DMS153 treated with DMSO at 0.1 percent for 48 hours (cell line): Measurements from ENCODE around the gene SNCA.

Source experiments
- DNase-seq: peaks from one replicate; lab custom pipeline; 2025; ENCODE audit not compliant: unreplicated experiment; lab: John Stamatoyannopoulos, UW

SNCA gene

DNA sequence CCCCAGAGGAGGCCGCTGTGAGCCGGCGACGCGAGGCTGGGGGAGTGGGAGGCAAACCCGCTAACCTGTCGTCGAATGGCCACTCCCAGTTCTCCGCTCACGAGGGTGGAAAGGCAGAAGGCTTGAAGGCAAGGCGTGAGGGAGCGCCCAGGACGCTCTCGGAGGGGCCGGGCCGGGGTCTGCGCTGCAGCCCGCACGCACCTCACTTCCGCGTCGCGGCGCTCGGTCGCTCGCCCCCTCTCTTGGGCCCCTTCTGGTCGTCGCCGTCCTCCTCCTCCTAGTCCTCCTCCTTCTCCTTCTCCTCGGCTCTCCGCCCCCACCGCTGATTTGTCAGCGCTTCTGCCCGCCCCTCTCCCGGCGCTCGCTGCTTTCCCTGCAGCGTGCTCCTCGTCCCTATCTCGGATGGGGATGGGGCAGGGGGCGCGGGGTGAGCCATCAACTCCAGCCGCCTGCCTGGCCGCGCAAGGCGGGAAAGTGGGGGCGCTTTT lies at the start of gene SNCA:
TSS of gene SNCA (minus strand) at position 265 of the 488 bp plus-strand sequence. CDS start 1,494 bp downstream, outside the sequence.
- peak; percentile 48 for DNase-seq

GRCh38 chr4:89879215-89879614 lies 42.3 kb upstream of the SNCA start:
- no peak for DNase-seq

- no peak for DNase-seq
Measured at GRCh38 chr4:89878611-89879010, 41.6 kb upstream of the SNCA start.

- no peak for DNase-seq
Measured at GRCh38 chr4:89876548-89876947, 39.6 kb upstream of the SNCA start.

DNA sequence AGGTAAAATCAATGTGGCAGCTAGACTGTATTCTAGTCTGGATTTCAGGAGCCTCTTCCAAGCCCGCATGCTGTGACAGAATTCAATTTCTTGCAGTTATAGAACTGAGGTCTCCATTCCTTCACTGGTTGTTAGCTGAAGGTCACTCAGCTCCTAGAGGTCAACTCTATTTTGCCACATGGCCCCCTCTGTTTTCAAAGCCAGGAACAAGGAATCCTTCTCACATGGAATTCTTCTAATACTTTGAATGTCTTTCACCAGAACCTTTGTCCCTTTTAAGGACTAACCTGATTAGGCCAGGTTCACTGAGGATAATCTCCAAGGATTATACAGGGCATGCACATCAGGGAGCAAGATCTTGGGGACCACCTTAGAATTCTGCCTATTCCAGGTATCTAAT lies 34.2 kb upstream of the SNCA start:
- no peak for DNase-seq

GRCh38 chr4:89868999-89869589 lies 32.1 kb upstream of the SNCA start:
- no peak for DNase-seq

DNA sequence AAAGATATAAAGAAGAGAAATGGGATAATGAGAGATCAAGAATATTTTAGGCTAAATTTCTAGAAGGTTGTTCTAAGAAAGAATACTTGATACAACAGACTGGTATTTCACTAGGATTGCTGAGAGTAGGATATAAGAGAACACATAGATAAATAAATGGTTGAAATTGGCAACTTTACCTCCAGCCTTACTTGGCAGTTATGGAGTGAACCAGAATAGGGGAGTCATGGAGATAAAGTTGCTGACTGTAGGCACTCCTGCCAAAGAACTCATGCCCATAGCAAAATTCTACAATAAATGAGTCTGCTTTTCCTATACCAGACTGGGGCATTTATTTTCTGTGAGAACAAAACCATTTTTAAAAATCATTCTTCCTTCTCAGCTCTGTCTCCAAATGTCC lies 31.3 kb upstream of the SNCA start:
- DNase-seq: no peak

DNA sequence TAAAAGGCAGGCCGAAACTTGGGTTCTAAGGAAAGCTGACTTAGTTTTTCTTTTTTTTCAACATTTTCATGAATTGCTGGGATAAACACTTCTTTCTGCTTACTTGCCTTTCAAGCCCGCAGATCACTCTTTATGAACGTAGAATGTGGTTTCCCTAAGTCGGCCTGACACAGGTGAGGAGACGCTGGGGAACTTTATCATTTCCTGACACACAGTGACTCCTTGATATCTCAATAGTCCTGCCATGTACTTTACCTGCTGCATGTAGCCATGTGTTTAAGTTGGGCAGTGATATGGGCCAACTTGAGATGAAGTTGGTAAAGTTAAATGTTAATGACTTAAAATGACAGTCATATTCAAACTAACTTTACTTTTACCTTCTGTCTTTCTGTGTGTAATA lies 26.6 kb upstream of the SNCA start:
- DNase-seq: no peak

- DNase-seq: no peak
Measured at GRCh38 chr4:89860971-89861370, 24.0 kb upstream of the SNCA start.

- no peak for DNase-seq
Measured at GRCh38 chr4:89855236-89855635, 18.3 kb upstream of the SNCA start.

- peak; percentile 45 for DNase-seq
Measured at GRCh38 chr4:89847571-89848325, 10.8 kb upstream of the SNCA start.

DNA sequence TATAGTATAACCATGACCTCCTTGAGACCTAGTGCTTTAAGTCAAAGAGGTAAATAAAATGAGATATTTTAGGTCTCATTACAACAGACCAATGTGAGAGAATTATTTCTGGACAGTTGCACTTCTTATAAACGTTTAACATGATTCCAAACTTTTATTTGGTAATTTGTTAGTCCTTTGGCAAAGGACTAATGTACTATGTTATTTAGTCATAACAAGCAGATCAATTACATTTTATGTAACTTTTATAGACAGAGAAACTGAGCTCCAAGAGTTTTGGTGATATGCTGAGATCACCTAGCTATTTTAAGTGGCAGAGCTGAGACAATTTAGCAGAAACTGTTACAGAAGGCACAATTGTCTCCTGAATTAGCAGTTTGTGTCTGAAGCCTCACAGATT lies 2.6 kb upstream of the SNCA start:
- DNase-seq: no peak

DNA sequence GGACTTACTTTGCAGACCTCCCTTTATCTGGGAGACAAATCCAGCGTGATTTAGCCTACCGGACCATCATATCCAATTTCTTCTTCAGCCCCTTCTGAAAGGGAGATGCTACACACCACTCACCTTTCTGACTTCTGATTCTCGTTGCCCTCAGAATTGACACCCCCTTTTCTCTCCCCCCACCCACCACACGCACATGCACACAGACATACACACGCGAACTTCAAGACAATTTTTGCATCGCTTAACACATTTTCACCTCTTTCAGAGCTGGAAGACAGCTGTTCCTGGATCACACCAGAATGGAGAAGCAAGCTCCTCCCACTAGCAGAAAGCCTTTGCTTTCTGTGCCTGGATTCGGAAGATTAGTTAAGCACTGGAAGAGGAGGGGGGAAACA lies 1.0 kb upstream of the SNCA start:
- peak; percentile 2 for DNase-seq

GRCh38 chr4:89837385-89837992 lies 528 bp upstream of the SNCA start:
- DNase-seq: peak; percentile 17

DNA sequence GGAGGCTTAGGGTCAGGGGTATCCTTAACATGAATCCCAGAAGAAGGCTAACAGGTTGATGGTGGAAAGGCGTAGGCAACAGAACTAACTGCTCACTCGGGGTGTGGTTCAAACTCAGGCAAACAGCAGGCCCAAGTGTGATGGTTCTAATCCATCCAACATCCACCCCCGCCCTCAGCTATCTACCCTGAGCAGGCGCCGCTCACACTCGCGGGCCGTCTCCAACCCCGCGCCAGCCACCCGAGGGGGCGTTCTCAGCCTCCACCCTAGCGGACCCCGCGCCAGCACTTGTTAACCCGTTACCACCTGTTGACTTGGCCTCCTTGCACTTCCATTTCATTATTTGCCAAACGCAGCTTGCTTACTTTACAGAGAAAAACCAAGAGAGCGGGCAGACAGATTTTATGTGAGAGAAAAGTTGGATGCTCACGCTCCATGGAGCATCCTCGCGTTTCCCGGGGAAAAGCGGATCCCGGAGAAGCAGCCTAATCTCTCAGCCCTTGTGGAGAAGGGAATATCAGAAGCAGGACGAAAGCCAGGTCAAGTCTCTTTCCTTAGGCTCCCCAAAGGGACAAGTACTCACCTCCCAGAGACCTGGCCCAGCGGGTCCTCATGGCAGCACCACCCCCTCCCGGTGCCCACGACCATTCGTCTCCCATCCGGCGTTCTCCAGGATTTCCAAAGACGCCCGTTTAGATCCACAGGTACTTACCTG lies 773 bp downstream of the SNCA start:
- DNase-seq: no peak

- DNase-seq: no peak
Measured at GRCh38 chr4:89835413-89835812, 1.5 kb downstream of the SNCA start.

DNA sequence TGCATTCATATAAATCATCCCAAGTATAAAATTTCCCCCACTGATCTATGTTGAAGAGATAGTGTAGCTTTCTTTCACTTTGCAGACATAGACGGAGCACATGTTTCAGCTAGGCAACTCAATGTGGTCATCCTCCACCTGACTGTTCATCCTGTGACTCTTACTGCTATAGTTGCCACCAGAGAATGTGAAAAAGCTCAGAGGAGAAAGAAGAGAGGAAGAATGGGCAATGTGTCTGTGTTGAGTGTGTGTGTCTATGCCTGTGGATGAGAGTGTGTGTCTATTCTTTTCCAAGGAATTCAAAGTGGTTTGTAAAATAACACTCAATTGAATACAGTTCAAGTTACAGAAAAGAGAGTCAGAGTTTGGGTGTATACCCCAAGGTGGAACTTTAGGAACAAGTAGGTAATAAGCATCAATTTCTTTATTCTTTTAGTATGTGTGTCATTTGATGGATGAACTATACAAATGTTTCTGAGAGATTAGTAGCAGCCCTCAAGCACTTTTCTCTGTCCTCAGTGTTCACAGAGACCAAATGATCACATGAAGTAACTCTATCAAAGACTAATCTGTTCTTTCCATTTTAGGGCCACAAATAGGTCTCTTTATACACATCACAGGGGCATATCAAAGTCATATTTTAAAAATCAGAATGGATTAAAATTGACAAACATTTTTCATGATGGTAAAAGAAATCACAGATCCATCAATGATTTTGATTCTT lies 2.3 kb downstream of the SNCA start:
- DNase-seq: no peak

DNA sequence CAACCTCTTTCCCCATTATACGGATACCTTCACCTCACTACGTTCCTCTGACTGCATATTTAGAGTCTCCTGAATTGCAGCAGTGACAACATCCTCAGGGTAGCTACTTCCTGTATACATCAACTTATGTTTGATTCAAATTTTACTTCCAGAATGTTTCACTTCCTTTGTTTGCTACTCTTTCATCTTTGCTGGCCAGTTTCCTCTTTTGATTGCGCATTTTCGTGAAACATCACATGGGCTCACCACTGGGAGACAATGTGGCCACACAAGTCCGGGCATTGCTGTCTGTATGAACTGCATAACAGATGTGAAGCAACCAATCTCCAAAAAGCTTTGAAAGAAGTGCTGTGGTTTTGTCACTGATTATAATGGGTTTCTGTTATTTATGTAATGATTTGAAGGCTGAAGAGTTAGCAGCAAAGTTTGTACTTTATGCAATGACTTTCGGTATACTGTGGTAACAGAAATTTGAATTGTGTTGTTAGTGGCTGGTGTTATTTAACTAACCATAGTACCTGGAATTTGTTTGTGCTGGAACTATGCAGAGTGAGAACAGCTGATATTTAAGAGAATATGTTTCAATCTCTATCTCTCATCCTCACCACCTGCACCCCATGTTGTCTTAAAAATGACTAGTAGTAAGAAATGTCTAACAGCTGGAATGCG lies 7.4 kb downstream of the SNCA start:
- DNase-seq: no peak

DNA sequence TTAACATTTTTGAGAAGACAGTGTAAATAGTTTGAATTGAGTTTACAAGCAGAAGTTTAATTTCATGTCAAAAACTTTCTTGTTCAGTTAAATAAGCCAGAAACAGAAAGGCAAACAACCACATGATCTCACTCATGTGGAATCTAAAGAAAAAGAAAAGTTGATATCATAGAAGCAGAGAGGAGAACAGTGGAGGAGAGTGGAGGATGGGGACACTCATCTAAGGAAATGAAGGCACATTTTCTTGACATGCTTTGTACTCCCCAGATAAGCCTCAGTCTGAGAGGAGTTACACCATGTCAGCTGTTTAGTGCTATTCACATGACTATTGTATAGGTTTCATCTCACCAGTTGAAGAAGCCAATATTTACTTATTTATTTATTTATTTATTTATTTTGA lies 13.5 kb downstream of the SNCA start:
- no peak for DNase-seq

- no peak for DNase-seq
Measured at GRCh38 chr4:89821612-89822011, 15.3 kb downstream of the SNCA start.
